GM20431 (cell line): Measurements from ENCODE around the gene KIF20B.

Experiments used
- in situ Hi-C: fragments of 300-500 bp; cut with MseI, MboI; formaldehyde crosslinking; loops from one replicate; pipeline ENCODE4 v1.15.0; 2020; ENCODE audit warnings: low sequenced_read_pairs; ENCODE audit not compliant: unreplicated experiment

Gene KIF20B, protein sequence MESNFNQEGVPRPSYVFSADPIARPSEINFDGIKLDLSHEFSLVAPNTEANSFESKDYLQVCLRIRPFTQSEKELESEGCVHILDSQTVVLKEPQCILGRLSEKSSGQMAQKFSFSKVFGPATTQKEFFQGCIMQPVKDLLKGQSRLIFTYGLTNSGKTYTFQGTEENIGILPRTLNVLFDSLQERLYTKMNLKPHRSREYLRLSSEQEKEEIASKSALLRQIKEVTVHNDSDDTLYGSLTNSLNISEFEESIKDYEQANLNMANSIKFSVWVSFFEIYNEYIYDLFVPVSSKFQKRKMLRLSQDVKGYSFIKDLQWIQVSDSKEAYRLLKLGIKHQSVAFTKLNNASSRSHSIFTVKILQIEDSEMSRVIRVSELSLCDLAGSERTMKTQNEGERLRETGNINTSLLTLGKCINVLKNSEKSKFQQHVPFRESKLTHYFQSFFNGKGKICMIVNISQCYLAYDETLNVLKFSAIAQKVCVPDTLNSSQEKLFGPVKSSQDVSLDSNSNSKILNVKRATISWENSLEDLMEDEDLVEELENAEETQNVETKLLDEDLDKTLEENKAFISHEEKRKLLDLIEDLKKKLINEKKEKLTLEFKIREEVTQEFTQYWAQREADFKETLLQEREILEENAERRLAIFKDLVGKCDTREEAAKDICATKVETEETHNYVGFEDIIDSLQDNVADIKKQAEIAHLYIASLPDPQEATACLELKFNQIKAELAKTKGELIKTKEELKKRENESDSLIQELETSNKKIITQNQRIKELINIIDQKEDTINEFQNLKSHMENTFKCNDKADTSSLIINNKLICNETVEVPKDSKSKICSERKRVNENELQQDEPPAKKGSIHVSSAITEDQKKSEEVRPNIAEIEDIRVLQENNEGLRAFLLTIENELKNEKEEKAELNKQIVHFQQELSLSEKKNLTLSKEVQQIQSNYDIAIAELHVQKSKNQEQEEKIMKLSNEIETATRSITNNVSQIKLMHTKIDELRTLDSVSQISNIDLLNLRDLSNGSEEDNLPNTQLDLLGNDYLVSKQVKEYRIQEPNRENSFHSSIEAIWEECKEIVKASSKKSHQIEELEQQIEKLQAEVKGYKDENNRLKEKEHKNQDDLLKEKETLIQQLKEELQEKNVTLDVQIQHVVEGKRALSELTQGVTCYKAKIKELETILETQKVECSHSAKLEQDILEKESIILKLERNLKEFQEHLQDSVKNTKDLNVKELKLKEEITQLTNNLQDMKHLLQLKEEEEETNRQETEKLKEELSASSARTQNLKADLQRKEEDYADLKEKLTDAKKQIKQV (N-terminal part only)

DNA sequence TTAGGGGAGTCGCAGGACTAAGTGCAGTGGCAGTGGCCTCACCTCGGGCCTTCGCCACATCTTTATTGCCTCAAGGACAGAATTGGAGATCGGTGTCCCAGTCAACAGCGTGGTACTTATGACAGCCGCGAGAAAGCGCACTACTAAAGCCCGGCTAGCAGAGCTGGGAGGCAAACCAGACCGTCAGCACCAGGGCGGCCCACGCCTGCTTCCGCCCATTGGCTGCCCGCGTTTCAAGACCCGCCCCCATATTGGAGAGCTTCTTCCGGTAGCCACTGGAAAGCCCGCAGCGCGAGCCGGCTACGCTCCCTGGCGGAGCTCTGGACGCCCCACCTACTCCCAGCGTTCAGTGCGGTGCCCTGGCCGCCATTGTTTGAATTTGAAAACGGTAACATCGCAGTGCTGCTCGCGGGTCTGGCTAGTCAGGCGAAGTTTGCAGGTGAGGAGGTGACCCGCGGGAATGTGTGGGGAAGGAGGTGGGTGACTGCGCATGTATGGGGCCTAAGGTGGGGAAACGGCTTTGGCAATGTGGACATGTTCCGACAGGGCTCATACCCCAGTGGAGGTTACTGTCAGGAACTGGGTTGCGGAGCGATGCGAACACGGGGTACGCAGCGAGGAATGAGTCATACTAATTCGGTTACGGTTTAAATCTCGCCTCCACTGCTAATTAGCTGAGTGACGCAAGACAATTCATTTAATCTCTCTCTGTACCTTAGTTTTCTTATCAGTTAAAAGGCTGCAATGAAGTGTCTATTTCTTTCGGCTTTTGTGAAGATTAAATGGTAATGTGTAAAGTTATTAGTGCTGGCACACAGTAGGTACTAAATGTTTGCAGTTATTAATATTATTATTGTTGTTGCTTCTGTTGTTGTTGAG is at the start of gene KIF20B:
TSS of gene KIF20B (plus strand) at position 349 of the 879 bp plus-strand sequence. CDS start 3,705 bp downstream, outside the sequence.
- in situ Hi-C loops, result no loop called here

GRCh38 chr10:89651916-89652573 is 49.3 kb upstream of the KIF20B start:
- in situ Hi-C loops, result no loop called here

GRCh38 chr10:89652806-89653370 is 48.5 kb upstream of the KIF20B start:
- in situ Hi-C loops, result no loop called here

DNA sequence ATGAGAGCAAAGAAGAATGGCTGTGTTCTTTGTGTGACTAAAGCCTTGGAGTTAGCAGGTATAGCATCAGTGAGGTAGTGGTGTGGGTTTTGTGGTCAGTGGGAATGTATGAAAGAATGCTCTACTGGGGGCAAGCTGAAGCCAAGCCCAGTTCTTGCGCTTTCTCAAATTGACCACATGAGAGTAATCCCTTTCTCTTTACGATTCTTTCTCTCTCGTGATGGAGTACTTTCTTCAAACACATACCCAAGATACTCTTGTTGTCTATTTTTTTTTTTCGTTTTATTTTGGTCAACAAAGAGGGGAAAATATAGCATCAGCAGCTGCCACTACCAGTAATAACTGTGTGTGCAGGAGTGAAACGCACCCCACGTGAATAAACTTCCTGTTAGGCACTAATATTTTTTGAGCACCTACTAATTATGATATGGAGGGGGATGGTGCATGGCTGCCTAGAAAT is 48.0 kb upstream of the KIF20B start:
- in situ Hi-C loops, result no loop called here

DNA sequence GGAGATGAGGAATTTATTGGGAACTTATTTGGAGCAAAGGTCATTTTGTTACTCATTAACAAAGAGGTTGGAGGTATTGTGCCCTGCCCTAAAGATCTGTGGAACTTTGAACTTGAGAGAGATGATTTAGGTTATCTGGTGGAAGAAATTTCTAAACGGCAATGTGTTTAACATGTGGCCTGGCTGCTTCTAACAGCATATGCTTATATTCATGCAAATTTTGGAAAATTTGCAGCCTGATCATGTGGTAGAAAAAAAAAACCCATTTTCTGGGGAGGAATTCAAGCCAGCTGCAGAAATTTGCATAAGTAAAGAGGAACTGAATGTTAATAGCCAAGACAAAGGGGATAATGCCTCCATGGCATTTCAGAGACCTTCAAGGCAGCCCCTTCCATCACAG is 45.7 kb upstream of the KIF20B start:
- in situ Hi-C loops, result no loop called here

DNA sequence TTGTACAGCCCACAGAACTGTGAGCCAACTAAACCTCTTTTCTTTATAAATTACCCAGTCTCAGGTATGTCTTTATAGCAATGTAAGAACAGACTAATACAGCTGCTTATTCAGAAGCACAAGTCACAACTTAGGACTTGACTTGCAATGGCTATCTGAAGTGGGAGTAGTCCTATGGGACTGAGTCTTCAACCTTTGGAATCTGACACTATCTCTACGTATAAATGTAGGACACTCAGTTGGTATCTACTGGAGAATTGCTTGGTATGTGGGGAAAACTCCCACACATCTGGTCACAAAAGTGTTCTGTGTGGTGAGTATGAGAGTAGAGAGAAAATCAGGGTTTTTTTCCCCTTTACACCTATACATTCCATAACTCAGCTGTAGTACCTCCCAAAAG is 44.1 kb upstream of the KIF20B start:
- in situ Hi-C loops, result no loop called here

DNA sequence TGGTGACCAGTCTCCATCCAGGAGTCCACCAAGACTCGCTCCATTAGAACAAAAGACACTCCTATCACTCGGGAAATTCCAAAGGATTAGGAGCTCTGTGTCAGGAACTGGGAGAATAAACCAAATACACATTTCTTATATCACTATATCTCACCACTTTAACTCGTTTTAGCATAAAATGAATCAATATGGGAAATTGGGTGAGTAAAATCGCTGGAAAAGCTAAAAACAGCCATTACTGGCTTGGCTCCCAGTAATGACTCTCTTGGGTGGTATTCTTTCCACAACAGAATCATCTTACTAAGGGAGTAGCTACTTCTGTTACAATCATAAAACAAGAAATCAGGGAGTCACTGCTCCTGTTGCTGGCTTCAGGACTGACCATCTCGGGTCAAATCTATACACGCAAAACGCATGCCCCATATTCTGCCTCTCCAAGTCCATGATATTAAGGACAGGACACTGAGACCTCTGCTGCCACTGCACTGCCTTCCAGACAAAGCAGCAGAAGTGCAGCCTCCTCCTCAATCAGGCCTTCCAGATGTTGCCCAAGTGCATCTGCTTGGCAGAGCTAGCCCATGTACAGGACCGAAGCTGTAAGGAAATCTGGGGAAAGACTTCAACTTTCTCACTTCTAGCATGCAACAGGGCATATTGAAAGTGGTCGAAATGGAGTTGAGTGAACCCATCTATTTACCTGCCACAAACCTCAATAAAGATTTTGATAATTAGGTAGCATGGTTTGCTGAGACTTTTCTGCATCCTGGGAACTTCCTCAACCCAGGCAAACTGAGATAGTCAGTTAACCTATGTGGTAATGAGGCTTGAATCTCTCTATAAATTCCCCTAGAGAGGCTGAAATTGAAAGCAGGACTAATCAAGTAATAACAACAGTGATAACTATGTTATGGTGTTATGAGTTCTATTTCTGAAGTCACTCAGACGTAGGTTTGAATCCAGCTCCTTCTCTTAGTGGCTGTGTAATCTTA is 42.0 kb upstream of the KIF20B start:
- in situ Hi-C loops, result no loop called here

DNA sequence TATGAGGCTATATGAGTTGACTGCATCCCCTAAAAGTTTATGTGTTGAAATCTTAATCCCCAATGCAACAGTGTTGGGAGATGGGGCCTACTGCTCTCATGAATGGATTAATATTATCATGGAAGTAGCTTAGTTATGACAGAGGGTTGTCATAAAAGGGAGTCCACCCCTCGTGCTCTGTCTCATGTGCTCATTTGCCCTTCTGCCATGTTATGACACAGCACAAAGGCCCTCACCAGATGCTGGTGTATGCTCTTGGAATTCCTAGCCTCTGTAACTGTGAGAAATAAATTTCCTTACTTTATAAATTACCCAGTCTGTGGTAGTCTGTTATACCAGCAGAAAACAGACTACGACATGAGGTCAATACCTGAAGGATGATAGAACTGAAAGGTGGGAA is 38.8 kb upstream of the KIF20B start:
- in situ Hi-C loops, result no loop called here

DNA sequence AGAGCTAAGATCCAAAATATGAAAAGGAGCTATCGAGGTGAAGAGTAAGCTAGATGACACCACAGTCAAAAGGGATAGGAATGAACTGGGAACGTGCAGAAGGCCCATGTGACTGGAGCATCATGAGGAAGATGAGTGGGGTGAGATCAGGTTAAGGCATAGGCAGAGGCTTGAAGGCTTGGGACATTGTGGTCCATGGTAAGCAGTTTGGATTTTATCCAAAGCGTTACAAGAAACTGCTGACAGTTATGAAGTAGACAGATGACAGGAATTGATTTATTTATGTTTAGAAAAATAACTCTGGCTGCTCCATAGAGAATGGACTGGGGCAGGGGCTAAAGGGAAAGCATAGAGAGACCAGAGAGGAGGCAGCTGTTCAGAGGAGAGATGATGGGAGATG is 38.2 kb upstream of the KIF20B start:
- in situ Hi-C loops, result no loop called here

DNA sequence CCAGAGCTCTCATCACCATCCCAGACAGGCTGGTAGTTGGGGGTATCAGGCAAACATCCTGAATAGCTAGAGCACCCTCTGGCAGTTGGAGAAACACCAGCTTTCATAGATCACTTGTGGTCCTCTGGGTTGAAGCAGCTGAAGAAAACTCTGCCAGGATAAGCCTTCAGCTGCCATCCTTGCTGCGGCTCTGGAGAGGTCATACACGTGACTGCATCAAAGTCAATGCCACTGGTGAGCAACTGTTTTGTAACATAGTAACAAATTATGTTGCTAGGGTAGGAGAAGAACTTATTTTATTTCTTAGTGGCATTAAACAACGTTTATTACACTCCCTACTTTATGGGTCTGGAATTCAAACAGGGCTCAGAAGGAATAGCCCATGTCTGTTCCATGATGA is 37.2 kb upstream of the KIF20B start:
- in situ Hi-C loops, result no loop called here

- in situ Hi-C loops, result no loop called here
Observed at GRCh38 chr10:89665302-89665701, 36.1 kb upstream of the KIF20B start.

GRCh38 chr10:89666138-89666537 is 35.3 kb upstream of the KIF20B start:
- in situ Hi-C loops, result no loop called here

- in situ Hi-C loops, result no loop called here
Observed at GRCh38 chr10:89668386-89669071, 32.9 kb upstream of the KIF20B start.

GRCh38 chr10:89669985-89670384 is 31.4 kb upstream of the KIF20B start:
- in situ Hi-C loops, result no loop called here

DNA sequence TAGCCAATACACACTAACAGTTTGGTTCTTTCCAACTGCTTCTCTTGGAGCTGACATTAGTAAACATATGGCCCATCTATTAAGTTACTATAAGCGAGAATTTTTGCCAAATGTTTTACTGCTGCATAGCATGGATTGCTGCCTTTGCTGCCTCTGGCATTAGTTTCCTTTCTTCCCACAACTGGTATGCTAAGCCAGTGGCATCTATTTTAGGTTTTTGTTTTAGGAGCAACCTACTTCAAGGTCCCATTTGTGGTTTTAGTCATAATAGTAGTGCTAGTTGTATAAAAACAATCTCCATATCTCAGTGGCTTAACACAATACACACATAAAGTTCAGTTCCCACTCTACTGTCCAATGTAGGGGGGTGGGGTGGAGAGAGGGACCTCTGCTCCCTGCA is 30.5 kb upstream of the KIF20B start:
- in situ Hi-C loops, result no loop called here

DNA sequence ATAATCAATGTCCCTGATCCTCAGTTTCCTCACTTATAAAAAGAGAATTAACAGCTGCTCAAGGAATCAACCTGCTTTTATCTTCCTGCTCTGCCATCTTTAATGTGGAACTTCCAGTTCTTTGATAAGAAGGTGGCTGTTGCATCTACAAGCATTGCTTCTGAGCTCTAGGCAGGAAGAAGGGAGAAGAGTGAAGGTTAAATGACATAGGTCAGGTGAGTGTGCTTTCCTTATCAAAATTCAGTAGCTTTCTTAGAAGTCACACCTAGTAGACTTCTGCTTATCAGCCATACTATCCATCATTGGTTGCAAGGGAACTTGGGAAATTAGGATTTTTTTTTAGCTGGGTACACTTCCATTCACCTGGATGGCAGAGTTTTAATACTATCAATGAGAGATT is 24.0 kb upstream of the KIF20B start:
- in situ Hi-C loops, result no loop called here

- in situ Hi-C loops, result no loop called here
Observed at GRCh38 chr10:89679986-89680385, 21.4 kb upstream of the KIF20B start.
